GM12864 (cell line): ENCODE results near the gene COA1.

Experiments used
- DNase-seq: peaks from one replicate; pipeline ENCODE4 v3.0.0-alpha.2; 2011; ENCODE audit warnings: low read depth
- H3K4me3 ChIP-seq: 2 replicates; pipeline ENCODE4 v1.5.1; 2011; ENCODE audit warnings: mild to moderate bottlenecking, low read depth, low read length, control low read depth
- CTCF ChIP-seq: IDR thresholded peaks from 2 replicates; pipeline ENCODE4 v1.5.1; 2011; ENCODE audit warnings: low read depth, mild to moderate bottlenecking, moderate library complexity, low read length, control low read depth, inconsistent platforms; ENCODE audit errors: missing control alignments

COA1 gene

GRCh38 chr7:43618073-43618472 is 111.2 kb downstream of the COA1 start:
- no peak for TF ChIP-seq CTCF
- H3K4me3 ChIP-seq = no peak overlapping the region

GRCh38 chr7:43616977-43617376 is 112.3 kb downstream of the COA1 start:
- no peak overlapping the region for H3K4me3 ChIP-seq
- no peak for DNase-seq
- TF ChIP-seq CTCF = no peak

More at GRCh38 chr7:43618073-43618472, 111.2 kb downstream of the COA1 start:
- no peak for DNase-seq

- no peak for DNase-seq
- no peak overlapping the region for H3K4me3 ChIP-seq
- no peak for TF ChIP-seq CTCF
Measured at GRCh38 chr7:43615558-43616145, 113.7 kb downstream of the COA1 start.

GRCh38 chr7:43612599-43613589 is 116.4 kb downstream of the COA1 start:
- no peak overlapping the region for H3K4me3 ChIP-seq
- DNase-seq = no peak
- TF ChIP-seq CTCF = no peak

GRCh38 chr7:43612128-43612527 is 117.2 kb downstream of the COA1 start:
- no peak for TF ChIP-seq CTCF
- H3K4me3 ChIP-seq = no peak overlapping the region
- no peak for DNase-seq

GRCh38 chr7:43609097-43609496 is 120.2 kb downstream of the COA1 start:
- H3K4me3 ChIP-seq = no peak overlapping the region
- DNase-seq = no peak
- no peak for TF ChIP-seq CTCF
